HK-2 (cell line): ENCODE results near the gene EBI3.
"Not testable (repeated sequence)": the region's sequence is repeated elsewhere in the genome, so short reads cannot be mapped to it uniquely, and the experiment has no call there.

Source experiments
- DNase-seq: peaks from one replicate; pipeline ENCODE4 v3.0.0-alpha.2; 2018; ENCODE audit not compliant: unreplicated experiment

The EBI3 gene

DNA sequence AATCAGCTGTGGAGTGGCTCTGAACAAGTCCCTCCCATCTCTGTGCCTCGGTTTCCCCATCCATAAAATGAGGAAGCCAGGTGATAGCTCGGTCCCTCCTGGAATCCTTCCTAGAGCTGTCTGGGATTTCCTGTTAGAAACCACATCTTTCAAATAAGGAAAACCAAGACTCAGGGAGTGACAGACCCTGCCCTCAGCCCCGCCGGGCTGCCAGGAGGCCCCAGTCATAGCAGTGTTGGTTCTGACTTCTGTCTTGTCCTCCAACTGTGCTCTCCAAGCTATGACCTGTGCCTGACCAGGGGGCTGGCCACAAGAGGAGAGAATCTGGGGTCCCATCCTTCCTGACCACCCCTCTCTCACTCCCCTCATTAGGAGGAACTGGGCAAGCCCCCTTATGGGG lies 48.7 kb downstream of the EBI3 start:
- no peak for DNase-seq

DNA sequence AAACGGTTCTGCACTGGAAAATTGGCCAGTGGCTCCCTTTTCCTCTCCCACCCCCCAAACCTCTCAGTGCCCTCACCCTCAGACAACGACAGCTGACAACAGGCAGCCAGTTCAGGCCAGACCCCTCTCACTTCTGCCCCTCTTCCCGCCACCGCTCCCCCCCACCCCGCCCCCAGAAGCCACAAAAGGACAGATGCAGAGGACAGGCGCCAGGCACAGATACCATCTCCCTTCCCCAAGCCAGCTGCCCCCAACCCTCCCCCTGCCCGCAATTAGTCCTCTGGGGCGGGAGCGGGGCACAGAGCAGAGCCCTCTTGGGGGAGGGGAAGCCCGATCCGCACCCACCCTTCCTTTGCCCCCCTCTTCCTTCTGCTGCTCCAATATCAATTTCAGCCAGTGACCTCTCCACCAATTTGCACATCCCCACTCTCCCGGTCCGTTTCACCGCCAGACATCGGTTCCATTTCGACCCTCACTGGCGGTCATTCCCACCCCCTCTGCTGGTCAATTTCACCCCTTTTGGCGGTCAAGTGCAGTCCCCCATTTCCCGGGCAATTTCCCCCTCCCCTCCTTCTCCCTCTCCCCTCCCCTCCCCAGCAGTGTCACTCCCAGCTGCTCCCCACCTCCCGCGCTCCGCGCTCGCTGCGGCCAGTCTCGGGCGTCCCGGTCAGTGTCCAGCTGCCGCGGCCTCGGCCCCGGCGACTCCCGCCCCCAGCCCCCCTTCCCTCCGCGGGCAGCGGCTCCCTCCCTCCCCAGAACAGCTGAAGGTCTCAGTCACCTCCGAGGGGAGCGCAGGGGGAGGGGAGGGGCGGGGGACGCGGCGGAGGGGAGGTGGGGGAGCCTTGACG lies 49.3 kb downstream of the EBI3 start, which contains the start of gene SHD:
Gene SHD, plus strand, starts transcription at position 848 of the 848 bp plus-strand sequence. CDS start 798 bp downstream, outside the sequence.
- DNase-seq: no peak

DNA sequence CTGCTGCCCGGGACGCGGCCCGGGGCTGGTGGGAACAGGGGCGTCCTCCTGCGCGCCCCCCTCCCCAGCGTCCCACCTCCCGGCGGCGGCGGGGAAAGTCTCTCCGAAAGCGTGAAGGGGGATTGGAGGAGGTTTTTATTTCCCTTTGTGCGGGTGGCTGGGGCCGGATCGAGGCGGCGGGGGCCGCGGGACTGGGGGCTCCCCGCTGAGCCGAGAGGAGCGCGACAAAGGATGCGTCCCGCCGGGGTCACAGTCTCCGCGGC lies 49.9 kb downstream of the EBI3 start:
- DNase-seq: no peak

DNA sequence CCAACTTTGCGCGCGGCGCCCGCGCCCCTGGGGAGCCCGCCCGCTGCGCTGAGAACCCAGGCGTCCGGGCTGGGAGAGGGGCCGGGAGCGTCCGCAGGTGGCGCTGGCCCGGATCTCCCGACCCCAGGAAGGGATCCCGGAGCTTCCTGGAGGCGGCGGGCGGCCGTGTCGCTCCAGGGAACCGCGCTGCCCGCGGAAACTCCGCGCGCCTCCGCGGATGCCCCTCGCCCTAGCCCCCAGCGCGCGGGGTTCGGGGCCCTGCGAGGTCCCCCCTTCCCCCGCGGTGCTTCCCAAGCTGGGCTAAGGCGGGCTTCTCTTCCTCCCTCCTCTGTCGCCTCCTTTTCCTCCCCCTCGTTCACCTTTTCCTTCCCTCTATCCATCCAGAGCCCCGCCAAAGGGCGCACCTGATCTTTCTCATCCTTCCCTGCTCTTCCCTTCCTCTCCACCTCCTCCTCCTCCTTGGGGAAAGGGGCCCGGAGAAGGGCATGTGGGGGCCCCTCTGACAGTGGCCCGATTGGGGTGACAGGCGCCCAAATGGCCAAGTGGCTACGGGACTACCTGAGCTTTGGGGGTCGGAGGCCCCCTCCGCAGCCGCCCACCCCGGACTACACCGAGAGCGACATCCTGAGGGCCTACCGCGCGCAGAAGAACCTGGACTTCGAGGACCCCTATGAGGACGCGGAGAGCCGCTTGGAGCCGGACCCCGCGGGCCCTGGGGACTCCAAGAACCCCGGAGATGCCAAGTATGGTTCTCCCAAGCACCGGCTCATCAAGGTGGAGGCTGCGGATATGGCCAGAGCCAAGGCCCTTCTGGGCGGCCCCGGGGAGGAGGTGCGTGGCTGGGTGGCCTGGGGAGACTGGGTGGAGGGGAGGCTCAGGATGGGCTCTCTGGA lies 50.5 kb downstream of the EBI3 start:
- no peak for DNase-seq

DNA sequence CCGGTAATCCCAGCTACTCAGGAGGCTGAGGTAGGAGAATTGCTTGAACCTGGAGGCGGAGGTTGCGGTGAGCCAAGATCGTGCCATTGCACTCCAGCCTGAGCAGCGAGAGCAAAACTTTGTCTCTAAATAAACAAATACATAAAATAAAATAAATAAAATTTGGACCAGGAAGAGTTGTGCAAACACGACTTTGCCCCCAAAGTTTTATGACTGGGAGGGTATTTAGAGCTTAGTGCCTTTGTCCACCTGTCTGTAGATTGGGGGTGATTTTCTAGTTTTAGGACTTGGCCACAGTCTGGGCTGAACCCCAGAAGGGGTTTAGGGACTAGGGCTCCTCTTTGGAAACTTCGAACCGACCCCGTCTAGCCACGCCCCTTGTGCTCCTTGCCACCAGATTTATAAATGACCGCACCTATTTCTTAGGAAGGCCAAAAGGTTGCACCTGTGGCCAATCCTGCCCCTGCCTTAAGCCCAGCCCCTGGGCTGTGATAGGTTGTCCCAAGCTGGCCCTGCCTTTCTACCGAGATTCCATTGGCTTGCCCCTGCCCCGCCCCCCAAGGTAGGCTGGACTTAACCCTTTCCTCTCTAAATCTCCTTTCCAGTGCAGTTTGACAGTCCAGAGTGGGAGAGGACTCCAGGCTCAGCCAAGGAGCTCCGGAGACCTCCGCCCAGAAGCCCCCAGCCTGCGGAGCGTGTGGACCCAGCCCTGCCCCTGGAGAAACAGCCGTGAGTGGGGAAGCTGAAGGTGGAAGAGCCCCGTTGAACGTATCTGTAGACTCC lies 55.0 kb downstream of the EBI3 start:
- DNase-seq: no peak

DNA sequence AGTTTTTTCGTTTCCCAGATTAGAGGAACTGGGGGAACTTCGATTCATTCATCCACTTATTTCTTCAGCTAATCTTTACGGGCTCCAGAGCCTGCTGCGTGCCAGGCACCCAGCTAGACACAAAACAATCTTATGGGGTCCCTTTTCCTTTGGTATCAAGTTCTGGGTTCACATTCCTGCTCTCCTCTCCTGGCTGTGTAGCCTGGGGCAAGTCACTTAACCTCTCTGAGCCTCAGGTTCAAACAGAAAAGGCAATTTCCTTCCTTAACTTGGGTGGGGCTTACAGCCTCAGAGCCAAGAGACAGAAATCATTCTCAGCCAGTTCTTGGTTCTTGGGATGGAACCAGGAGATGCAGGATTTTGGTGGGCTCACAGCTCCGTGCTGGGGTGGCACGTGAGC lies 55.7 kb downstream of the EBI3 start:
- DNase-seq: no peak

DNA sequence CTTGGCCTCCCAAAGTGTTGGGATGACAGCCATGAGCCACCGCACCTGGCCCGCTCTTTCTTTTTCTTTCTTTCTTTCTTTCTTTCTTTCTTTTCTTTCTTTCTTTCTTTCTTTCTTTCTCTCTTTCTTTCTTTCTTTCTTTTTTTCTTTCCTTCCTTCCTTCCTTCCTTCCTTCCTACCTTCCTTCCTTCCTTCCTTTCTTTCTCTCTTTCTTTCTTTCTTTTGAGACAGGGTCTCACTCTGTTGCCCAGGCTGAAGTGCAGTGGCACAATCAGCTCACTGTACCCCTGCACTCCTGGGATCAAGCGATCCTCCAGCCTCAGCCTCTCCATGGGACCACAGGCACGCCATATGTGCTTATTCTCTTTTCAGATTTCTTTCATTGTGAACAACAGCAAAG lies 56.8 kb downstream of the EBI3 start:
- not testable (repeated sequence) for DNase-seq
